Skin of body (tissue), 2 donors: ENCODE results near the gene TRIP13. TPM values are rescaled to one million over a fixed set of nuclear protein-coding genes. Genes with fewer than 3 reads are reported as not detected.
"Not testable (repeated sequence)": the region's sequence is repeated elsewhere in the genome, so short reads cannot be mapped to it uniquely, and the experiment has no call there.

Experiments
- DNase-seq: peaks from one replicate; lab custom pipeline; 2025; lab: John Stamatoyannopoulos, UW
- total RNA-seq: library from RNA; depleted of rRNA; stranded (reverse); fragments of >200 nt; gene quantifications from one replicate; pipeline ENCODE4 v1.2.3, GENCODE V29; 2014

Gene TRIP13
- total RNA-seq, 1 donor from 2014 or later, result 6.5 TPM

DNA sequence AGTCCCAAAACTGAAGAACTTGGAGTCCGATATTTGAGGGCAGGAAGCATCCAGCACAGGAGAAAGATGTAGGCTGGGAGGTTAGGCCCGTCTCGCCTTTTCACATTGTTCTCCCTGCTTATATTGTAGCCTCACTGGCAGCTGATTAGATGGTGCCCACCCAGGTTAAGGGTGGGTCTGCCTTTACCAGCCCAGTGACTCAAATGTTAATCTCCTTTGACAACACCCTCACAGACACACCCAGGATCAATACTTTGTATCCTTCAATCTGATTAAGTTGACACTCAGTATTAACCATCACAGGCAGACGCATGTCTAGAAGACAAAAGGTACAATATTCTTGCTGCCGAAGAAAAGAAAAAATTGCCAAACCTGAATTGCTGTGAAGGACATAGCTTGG lies 26.0 kb downstream of the TRIP13 start:
- not testable (repeated sequence) for DNase-seq

DNA sequence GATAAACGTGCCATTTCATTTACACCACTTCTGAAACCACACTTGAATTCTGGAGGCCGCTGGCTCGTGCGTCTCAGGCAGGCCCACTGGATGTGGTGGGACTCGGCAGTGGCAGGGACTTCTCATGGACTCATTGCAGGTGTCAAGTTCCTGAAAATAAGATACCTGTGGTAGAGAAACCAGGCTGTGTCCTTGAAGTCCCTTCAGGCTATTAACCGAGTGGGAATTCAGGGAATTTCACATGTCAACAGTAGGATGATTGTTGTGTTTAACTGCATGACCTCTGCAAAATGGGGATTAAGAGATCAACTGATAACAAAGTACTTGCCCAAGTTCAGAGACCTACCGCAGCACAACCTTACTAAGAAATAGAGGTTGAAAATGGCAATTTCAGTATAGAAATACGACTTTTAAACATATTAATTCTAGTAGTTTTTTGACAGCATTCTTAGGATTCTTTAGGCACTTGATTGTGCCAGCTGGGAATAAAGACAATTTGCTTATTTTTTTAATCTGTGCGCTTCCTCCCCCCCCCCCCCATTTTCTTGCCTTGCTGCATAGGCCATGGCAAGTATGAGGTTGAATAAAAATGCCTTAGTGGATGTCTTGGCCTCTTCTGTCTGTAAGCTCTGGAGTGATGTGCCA lies 26.8 kb downstream of the TRIP13 start:
- DNase-seq, result no peak

DNA sequence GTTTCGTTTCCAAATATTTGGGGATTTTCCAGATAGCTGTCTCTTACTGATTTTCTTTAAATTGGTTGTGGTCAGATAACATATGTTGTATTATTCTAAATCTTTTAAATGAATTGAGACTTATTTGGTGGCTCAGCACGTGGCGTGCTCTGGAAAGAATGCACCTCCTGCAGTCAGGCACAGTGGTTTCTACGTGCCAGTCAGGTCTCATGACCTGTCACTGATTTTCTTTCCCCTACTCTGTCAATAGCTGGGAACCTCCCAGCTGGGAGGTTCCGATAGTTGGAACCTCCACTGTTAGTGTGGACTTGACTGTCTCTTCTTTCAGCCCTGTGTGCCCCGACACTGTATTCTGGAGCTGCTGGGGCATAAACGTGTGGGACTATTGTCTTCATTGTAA lies 27.6 kb downstream of the TRIP13 start:
- DNase-seq, result no peak

DNA sequence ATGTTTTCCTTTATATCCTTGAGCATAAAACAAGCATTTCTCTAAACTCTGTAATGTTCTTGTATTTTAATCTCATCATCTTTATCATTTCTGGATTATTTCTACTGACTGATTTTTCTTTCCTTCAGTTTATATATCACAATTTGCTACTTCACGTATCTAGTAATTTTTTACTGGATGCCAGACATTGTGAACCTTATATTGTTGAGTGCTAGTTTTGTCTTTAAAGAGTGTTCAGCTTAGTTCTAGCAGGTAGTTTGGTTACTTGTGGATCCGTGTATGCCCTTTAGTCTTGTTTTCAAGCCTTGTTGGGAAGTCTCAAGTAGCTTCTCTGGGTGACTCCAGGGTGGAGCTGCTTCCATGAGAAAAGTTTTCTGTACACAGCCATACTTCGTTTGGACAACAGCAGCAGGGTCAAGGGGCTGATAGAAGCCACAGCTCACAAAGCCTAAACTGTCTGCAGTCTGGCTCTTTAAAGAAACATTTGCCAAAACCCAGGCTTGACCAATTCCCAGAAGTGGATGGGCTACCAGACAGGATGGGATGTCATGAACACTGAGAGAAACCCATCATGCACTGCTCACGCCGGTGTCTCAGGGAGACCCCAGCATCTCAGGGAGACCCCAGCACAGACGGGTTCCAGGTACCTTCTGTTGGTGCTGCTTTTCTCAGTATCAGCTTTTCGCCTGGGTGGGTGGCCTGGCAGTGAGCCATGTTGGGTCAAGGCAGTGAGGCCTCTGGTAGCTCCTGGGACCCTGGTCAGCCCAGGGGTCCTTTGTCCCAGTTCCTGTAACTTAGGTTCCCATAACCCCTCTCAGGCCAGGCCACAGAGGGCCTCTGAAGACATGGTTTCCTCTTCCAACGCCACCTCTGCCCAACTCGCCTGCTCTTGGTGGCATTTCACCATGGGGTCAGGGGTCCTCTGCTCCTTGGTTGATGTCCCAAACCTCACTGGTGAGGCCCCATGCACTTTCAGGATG lies 29.1 kb downstream of the TRIP13 start:
- DNase-seq, result no peak

DNA sequence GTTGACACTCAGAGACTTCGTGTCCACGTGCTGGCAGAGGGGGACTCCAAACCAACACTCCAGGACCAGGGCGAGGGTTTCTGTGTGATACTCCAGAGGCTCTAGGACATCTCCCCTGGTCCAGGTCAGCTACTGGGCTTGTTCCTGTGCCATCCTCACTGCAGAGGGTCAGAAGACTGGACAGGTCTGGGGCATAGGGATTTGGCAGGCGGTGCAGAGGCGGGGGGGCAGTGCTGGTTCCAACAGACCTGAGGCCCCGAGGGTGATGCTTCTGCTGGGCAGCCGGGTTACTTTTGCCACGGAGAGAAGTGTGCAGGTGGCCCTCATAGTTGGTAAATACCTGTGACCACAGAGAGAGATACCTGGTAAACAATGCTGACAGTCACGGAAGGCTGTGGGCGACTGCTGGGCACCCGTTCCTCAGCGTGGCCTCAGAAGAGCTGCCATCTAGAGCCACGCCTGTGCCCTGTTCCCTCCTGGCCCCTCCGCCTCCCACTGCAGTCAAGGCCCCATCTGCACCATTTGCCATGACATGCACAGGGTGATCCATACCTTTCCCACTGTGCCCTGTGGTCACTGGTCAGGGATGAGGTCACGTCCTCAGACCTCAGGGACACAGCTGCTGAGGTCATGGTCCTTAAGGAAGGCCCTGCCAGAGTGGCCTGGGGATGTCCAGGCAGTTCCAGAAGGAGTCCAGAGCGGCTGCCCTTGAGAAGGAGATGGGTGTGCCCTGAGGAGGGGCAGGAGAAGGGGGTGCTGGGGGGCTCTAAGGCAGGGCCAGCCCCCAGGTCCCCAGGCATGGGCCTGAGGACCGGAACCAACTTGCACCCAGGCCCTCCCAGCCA lies 30.0 kb downstream of the TRIP13 start:
- no peak for DNase-seq

DNA sequence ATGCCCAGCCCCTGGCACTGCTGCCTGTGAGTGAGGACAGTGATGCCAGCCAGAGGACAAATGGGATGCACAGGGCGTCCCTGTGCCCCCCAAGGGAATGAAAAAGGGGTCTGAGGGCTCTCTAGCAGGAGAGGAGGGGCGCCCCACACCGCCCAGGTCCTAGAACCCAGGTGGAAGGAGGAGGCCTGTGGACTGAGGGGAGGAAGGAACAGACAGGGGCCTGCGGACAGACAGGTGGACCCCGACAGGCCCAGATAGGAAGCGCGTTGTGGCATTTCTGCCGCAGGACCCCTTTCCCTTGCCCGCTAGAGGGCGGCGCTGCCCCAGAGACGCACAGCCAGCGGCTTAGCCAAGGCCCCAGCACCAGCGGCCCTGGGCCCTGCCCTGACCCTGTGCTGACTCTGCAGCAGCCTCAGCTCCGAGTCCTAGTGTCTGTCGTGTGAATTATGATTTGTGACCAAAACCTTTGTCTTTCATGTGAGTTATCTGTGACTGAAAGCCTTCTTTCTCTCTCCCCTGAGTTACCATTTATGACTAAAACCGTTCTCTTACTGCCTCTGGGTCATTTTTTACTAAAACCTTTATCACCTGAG lies 30.7 kb downstream of the TRIP13 start:
- peak; percentile 10 for DNase-seq

DNA sequence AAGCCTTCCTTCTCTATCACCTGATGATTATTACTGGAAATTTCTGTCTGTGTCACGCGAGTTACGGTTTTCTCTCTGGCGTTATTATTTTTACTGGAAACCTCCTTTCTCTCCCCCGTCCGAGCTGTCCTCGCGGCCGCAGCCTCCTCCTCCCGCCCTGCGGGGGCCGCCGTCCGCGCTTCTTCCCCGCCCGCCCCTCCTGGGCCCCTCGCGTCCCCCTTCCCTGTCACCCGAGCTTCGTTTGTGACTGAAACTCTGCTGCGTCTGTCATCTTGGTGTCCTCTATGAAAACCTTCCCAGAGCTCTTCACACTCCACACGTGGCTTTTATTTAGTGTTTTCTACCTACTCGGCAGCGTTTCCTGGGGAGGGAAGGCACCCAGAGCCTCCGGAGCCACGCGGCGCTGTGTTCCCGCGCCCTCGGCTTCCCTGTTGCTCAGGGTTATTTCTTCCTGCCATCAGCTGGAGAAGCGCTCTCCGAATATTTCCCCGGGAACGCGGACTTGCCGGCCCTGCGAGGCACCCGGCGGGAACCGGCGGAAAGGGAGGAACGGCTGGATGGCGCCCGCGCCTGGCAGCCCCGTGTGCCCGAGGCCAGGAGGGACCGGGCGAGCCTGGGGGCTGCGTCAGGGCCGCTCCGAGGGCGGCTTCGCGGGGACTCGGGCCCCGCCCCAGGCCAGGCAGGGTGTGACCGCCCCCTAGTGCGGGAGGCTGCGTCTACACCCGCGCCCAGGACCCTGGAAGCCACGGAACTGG lies 33.9 kb downstream of the TRIP13 start:
- no peak for DNase-seq

DNA sequence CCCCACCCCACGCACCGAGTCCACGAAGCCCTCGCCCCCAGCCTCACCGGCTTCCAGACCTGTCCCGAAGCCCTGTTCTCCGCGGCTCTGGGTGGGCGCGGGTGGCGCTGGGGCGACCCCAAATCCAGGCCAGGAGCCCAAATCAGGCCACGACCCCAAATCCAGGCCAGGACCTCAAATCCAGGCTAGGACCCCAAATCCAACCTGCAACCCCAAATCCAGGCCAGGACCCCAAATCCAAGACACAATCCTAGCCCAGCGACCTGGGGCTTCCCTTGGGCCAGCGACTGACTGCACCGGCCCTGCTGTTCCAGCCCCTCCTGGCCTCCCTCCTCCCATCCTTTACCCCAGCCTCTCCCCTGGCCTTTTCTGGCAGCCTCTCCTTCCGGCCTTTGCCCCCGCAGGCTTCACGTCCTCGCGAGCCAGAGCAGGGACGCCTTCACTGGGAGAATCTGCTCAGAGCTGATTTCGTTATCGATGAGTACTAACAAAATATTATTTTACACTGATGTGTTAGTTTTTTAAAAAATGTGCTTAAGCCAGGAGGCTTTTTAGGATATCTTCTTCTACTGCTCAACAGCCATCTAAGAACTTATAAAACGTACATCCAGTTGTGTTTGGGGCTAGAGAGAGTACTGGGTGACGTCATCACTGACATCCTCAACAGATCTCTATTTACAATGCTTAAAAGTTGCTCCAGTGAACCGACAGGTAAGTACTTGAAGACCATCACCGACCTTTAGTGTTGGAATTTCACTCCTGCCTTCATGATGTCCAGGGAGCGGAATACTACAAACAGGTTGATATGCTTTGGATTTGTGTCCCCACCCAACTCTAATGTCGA lies 34.7 kb downstream of the TRIP13 start:
- no peak for DNase-seq

DNA sequence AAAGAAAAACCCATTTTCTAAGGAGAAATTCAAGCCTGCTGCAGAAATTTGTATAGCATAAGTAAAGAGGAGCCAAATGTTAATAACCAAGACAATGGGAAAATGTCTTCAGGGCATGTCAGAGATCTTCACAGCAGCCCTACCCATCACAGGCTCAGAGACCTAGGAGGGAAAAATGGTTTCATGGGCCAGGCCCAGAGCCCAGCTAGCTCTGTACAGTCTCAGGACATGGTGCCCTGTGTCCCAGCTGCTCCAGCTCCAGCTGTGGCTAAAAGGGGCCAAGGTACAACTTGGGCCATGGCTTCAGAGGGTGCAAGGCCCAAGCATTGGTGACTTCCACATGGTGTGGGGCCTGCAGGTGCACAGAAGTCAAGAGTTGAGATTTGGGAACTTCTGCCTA lies 36.5 kb downstream of the TRIP13 start:
- DNase-seq, result not testable (repeated sequence)

DNA sequence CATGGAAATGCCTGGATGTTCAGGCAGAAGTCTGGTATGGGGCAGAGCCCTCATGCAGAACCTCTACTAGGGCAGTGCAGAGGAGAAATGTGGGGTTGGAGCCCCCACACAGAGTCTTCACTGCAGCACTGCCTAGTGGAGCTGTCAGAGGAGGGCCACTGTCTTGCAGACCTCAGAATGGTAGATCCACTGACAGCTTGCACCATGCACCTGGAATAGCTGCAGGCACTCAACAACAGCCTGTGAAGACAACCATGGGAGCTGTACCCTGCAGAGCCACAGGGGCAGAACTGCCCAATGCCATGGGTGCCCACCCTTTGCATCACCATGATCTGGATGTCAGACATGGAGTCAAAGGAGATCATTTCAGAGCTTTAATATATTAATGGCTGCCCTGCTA lies 36.9 kb downstream of the TRIP13 start:
- no peak for DNase-seq

DNA sequence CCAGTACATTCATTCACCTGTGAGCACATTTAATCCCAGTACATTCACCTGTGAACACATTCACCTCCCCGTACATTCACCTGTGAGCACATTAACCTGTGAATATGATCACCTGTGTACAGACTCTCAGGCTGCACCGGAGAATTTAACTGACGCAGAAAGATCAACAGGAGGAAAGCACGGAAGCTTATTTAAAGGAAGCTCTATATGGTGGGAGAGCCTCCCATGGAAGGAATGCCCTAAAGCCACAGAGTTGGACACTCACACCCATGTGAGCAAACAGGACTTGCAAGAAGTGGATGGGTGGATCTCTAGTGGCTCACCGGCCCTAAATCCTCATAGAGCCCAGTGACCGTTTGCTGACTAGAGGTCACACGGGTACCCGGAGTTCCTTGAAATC lies 38.2 kb downstream of the TRIP13 start:
- no peak for DNase-seq

DNA sequence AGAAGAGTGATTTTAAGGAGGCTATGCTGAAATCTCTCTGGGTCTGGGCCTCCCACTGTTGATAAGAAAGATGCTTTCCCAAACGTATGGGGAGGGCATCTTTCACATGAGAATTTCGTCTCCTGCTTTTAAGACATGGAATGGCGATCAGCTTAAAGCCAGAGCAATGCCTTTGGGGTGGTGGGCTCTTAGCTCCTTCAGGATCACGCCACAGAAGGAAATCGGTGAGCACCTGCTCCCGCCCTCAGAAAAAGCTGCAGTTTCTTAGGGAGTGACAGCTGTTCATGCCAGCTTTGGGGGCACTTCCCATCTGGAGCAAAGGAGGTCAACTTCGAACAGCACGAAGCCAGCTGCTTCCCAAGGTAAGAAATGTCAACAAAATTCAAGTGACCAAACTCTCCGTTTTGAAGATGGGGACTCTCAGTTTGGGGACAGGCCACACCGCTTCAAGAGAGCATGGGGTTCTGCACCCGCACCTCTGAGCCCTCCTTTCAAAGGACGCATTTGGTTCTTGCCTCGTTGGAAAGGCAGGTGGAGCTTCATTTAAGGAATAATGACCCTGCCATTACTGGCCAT lies 39.0 kb downstream of the TRIP13 start:
- DNase-seq, result no peak

DNA sequence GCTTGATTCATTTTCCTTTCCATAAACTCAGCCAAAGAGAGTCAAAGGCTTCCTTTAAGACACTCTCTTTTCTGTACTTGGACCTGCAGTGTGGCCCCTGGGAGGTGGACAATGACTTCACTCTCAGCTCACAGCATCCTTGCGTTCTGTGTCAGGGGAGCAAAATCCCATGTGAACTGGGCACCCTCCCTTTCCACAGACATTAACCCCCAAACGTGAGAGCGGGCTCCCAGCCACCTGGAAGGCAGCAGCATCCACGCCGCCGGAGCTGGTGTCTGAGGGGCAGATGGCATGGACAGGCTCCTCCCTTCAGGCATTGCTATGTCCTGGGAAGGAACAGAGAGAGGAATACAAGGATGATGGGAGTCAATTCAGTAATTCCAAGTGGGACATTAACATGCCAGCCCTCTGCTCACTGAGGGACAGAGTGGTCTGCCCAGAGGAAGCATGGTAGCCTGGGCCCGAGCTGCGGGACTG lies 39.5 kb downstream of the TRIP13 start:
- DNase-seq, result no peak

DNA sequence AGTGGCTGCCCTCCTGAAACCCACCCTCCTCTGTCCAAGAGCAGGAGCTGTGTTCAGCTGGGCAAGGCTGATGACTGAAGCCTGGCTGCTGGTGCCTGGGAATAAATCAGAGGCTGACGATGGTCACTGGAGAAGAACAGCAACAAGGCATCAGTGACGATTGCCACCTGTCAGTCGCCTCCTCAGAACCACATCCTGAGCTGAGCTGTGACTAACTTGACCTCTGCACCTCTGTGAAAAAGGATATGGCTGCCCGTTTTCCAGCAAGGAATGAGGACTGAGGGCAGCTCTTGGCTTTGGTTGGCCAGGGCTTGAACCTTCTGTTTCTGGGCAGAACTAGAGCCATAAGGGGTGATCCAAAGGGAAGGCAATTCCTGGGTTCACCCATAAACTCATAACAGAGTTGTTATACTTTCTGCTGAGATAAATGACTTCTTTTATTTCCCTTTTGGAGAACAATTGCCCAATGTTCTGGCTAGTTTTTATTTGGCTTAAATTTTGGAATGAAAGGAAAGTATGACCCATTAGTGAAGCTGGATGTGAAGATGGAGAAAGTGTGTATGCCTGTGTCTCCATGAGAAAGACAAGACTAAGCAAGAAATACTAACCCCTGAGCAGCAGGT lies 40.1 kb downstream of the TRIP13 start:
- DNase-seq, result no peak

DNA sequence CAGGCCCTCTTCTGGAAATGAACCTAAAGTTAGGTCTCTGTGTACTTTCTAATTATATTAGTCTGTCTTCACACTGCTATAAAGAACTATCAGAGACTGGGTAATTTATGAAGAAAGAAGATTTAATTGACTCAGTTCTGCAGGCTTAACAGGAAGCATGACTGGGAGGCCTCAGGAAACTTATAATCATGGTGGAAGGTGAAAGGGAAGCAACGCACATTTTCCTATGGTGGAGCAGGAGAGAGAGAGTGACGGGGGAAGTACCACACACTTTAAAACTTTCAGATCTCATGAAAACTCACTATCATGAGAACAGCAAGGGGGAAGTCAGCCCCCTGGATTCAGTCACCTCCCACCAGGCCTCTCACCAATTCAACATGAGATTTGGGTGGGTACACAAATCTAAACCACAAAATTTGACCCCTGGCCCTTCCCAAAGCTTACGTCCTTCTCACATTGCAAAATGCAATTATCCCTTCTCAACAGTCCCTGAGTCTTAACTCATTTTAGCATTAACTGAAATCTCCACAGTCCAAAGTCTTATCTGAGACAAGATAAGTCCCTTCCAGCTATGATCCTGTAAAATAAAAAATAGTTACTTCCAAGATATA lies 40.7 kb downstream of the TRIP13 start:
- DNase-seq, result no peak

DNA sequence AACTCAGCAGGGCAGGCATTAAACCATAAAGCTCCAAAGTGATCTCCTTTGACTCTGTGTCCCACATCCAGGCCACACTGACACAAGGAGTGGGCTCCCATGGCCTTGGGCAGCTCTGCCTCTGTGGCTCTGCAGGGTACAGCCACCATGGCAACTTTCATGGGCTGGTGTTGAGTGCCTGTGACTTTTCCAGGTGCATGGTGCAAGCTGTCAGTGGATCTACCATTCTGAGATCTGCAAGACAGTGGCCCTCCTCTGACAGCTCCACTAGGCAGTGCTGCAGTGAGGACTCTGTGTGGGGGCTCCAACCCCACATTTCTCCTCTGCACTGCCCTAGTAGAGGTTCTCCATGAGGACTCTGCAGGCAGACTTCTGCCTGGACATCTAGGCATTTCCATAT lies 41.3 kb downstream of the TRIP13 start:
- not testable (repeated sequence) for DNase-seq

DNA sequence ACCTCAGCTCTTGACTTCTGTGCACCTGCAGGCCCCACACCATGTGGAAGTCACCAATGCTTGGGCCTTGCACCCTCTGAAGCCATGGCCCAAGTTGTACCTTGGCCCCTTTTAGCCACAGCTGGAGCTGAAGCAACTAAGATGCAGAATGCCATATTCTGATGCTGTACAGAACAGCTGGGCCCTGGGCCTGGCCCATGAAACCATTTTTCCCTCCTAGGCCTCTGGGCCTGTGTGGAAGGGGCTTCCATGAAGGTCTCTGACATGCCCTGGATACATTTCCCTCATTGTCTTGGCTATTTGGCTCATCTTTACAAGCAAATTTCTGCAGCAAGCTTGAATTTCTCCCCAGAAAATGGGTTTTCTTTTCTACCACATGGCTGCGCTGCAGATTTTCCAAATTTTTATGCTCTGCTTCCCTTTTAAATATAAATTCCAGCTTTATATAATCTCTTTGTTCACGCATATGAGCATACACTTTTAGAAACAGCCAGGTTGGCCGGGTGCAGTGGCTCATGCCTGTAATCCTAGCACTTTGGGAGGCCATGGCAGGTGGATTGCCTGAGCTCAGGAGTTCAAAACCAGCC lies 41.8 kb downstream of the TRIP13 start:
- DNase-seq, result not testable (repeated sequence)

DNA sequence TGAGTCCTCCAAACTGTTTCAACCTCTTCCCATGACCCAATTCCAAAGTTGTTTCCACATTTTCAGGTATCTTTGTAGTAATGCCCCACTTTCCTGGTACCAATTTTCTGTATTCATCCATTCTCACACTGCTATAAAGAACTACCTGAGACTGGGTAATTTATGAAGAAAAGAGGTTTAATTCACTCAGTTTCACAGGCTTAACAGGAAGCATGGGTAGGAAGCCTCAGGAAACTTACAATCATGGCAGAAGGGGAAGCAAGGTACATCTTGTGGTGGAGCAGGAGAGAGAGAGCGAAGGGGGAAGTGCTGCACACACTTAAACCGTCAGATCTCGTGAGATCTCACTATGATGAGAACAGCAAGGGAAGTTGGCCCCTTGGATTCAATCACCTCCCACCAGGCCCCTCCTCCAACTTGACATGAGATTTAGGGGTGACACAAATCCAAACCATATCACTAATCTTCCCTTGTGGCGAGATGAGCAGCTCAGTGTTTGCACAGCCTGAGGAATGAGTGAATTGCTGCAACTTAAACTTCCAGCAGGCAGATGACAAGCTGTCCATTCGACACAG lies 42.9 kb downstream of the TRIP13 start:
- no peak for DNase-seq
